AG04450 (cell line): ENCODE data around the gene NTN4. TPM values are rescaled to one million over a fixed set of nuclear protein-coding genes. Genes with fewer than 3 reads are reported as not detected.
A peak's percentile ranks its signal among the peaks of the same experiment; 100 is the strongest.

Experiments used
- CTCF ChIA-PET: fragments of 300-600, 350-600 bp; formaldehyde crosslinking; extraction: SDS; loops from one replicate; lab custom pipeline; 2022; ENCODE audit warnings: antibody characterized with exemption, inconsistent platforms; lab: Charles Lee
- POLR2A ChIA-PET: fragments of 350-600 bp; formaldehyde crosslinking; extraction: SDS; loops from one replicate; lab custom pipeline; 2021; ENCODE audit warnings: antibody characterized with exemption, inconsistent platforms; lab: Yijun Ruan, JAX
- DNase-seq: peaks from one replicate; pipeline ENCODE4 v3.0.0-alpha.2; 2011; ENCODE audit warnings: low read depth, low spot score
- H3K27ac ChIP-seq: one replicate; pipeline ENCODE4 v1.5.1; 2012; ENCODE audit warnings: low read depth, low read length, control low read depth
- H3K27me3 ChIP-seq: one replicate; pipeline ENCODE4 v1.6.0; 2012; ENCODE audit warnings: low read length; ENCODE audit not compliant: control insufficient read depth, insufficient read depth
- H3K4me3 ChIP-seq: 2 replicates; pipeline ENCODE4 v1.5.1; 2011; ENCODE audit warnings: mild to moderate bottlenecking, low read depth, low read length, control low read depth
- H3K9me3 ChIP-seq: 2 replicates; pipeline ENCODE4 v1.5.1; 2012; ENCODE audit warnings: low read length; ENCODE audit not compliant: control insufficient read depth, insufficient read depth
- CTCF ChIP-seq: IDR thresholded peaks from 2 replicates; pipeline ENCODE4 v1.5.1; 2011; ENCODE audit warnings: low read depth, low read length, control low read depth, inconsistent platforms
- polyA plus RNA-seq: library from polyadenylated mRNA; depleted of rRNA; stranded (reverse); fragments of >200 nt; gene quantifications from 2 replicates; pipeline ENCODE4 v1.2.3, GENCODE V29; 2011

NTN4 gene
- polyA plus RNA-seq, 1 experiment: 132 TPM

GRCh38 chr12:95637471-95638155 lies 153.0 kb downstream of the NTN4 start:
- no peaks in the 10 kb centered on the region for H3K9me3 ChIP-seq
- TF ChIP-seq CTCF: no peak
- DNase-seq: peak; percentile 96

DNA sequence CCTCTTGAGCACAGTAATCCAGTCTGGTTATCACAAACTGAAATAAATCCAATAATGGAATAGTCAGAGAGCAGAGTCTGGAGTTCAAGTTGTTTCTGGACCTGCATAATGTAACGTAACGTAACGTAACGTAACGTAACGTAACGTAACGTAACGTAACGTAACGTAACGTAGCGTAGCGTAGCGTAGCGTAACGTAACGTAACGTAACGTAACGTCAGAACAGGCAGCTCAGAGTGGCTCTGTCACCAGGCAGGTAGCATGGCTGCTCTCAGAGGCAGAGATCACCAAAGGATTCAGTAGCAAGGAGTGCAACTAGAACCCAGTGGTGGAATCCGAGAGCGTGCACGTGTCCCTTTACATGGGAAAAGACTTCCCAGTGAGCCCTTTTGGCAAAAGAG lies 153.6 kb downstream of the NTN4 start:
- no peaks in the 10 kb centered on the region for H3K9me3 ChIP-seq
- CTCF ChIA-PET: no interaction called here
- H3K4me3 ChIP-seq: no peak overlapping the region
- POLR2A ChIA-PET: interaction anchor here (0.9 kb wide), 1 partner anchor 89 kb away, joined by 3 read pairs; no protein-coding TSS in a partner anchor
- no peak for DNase-seq
- no peaks in the 10 kb centered on the region for H3K27me3 ChIP-seq
- H3K27ac ChIP-seq: peak overlapping the region; percentile 96
- TF ChIP-seq CTCF: no peak

More at GRCh38 chr12:95637471-95638155, 153.0 kb downstream of the NTN4 start:
- H3K27ac ChIP-seq: peak overlapping the region; percentile 99
- H3K4me3 ChIP-seq: no peak overlapping the region
- CTCF ChIA-PET: no interaction called here
- H3K27me3 ChIP-seq: no peaks in the 10 kb centered on the region
- POLR2A ChIA-PET: interaction anchor here (0.9 kb wide), 1 partner anchor 90 kb away, joined by 3 read pairs; no protein-coding TSS in a partner anchor

- ChIA-PET POLR2A (interaction anchor here (1.0 to 1.3 kb wide), 2 partner anchors 33 to 98 kb away, joined by 3 read pairs; no protein-coding TSS in a partner anchor), CTCF (interaction anchor here (0.5 to 2.4 kb wide), 3 partner anchors 11 to 221 kb away, joined by 3 to 8 read pairs (median 5); no protein-coding TSS in a partner anchor)
- H3K27me3 ChIP-seq: no peaks in the 10 kb centered on the region
- TF ChIP-seq CTCF: no peak
- no peaks in the 10 kb centered on the region for H3K9me3 ChIP-seq
- peak; percentile 82 for DNase-seq
- H3K4me3 ChIP-seq: no peak overlapping the region
- peak overlapping the region; percentile 74 for H3K27ac ChIP-seq
These were observed 155.6 kb downstream of the NTN4 start for GRCh38 chr12:95634622-95635621.

- no peak for DNase-seq
- Histone ChIP-seq H3K27ac (no peak overlapping the region), H3K9me3 (no peaks in the 10 kb centered on the region), H3K4me3 (no peak overlapping the region), H3K27me3 (no peaks in the 10 kb centered on the region)
- ChIA-PET POLR2A (interaction anchor here (0.6 to 0.7 kb wide), 2 partner anchors 8 to 13 kb away, joined by 3 to 7 read pairs; no protein-coding TSS in a partner anchor), CTCF (interaction anchor here (0.5 to 2.4 kb wide), 4 partner anchors 10 to 220 kb away, joined by 3 to 8 read pairs (median 4); no protein-coding TSS in a partner anchor)
- TF ChIP-seq CTCF: no peak
These were observed 156.7 kb downstream of the NTN4 start for GRCh38 chr12:95633732-95634465.
